ENCODE data around the gene IMPDH1. TPM values are rescaled to one million over a fixed set of nuclear protein-coding genes. Genes with fewer than 3 reads are reported as not detected.

IMPDH1 gene
- total and polyA plus RNA-seq, 2 donors (not counting 3 experiments of a cell fraction or from before 2014, with no cell fraction given) = 78.8 to 97.9 TPM

GRCh38 chr7:128351296-128352152, 58.3 kb downstream of the IMPDH1 start:
- H3K27ac ChIP-seq (ENCODE audit: insufficient read depth, low read depth, low read length) = no peak overlapping the region
- H3K9me3 ChIP-seq (replicated peaks; ENCODE audit: control insufficient read depth, insufficient read depth, low read length) = no peaks in the 10 kb centered on the region
- POLR2A ChIA-PET = no interaction called here
- no peak for DNase-seq (ENCODE audit: low read depth, low spot score)
- peak; percentile 89 for TF ChIP-seq EZH2 (IDR thresholded peaks at IDR 0.05; ENCODE audit: borderline replicate concordance, low read depth, low read length, severe bottlenecking)
- TF ChIP-seq MYC (IDR thresholded peaks at IDR 0.05; ENCODE audit: low read depth, low read length) = no peak
- H4K20me1 ChIP-seq (replicated peaks; ENCODE audit: control insufficient read depth, extremely low read depth, insufficient read depth, low read length) = no peaks in the 10 kb centered on the region
- no TSS peak for BruUV-seq (replicated peaks)
- no peak overlapping the region for H3K4me2 ChIP-seq (ENCODE audit: insufficient read depth, low read length)
- intact Hi-C loops (cut with micrococcal nuclease) = loop anchor here (1.0 kb wide), 3 partner anchors 10 to 75 kb away; partner anchors contain the start of gene PRRT4
- no peak overlapping the region for H3K9ac ChIP-seq (replicated peaks; ENCODE audit: extremely low read depth, insufficient read depth, low read length)
- no peaks in the 10 kb centered on the region for H3K4me1 ChIP-seq (ENCODE audit: control insufficient read depth, extremely low read depth, insufficient read depth, low read length)
- peak overlapping the region; percentile 30 for H2AFZ ChIP-seq (ENCODE audit: low read depth, low read length)
- dilution Hi-C loops (cut with MboI; ENCODE audit: extremely low pct_ligation_motif_present, low sequenced_read_pairs) = no loop called here
- H3K4me3 ChIP-seq (replicated peaks in 1 of 3; ENCODE audit: insufficient read depth in 1 of 3, low read depth in 1 of 3, low read length in 3 of 3) = no peak overlapping the region
- no peaks in the 10 kb centered on the region for H3K36me3 ChIP-seq (ENCODE audit: control insufficient read depth in 2 of 2, extremely low read depth in 1 of 2, insufficient read depth in 2 of 2, low read length in 2 of 2)
- H3K9me1 ChIP-seq (replicated peaks; ENCODE audit: control insufficient read depth, extremely low read depth, insufficient read depth, low read length) = no peaks in the 10 kb centered on the region
- FAIRE-seq = no peak
- H3K79me2 ChIP-seq (ENCODE audit: control insufficient read depth, insufficient read depth, low read length) = no peaks in the 10 kb centered on the region
- CTCF ChIA-PET = interaction anchor here (1.3 to 16.4 kb wide), 2 partner anchors 11 to 34 kb away, joined by 4 to 778 read pairs; partner anchors contain the start of gene PRRT4
- peaks cover 46 to 51% of the 10 kb centered on the region in 2 experiments for H3K27me3 ChIP-seq (ENCODE audit: control insufficient read depth in 2 of 2, insufficient read depth in 2 of 2, low read length in 2 of 2)

- H3K27ac ChIP-seq (ENCODE audit: insufficient read depth, low read depth, low read length) = no peak overlapping the region
- no peak for DNase-seq (ENCODE audit: low read depth, low spot score)
- H3K9me1 ChIP-seq (replicated peaks; ENCODE audit: control insufficient read depth, extremely low read depth, insufficient read depth, low read length) = no peaks in the 10 kb centered on the region
- H3K4me2 ChIP-seq (ENCODE audit: insufficient read depth, low read length) = no peak overlapping the region
- no peak overlapping the region for H3K9ac ChIP-seq (replicated peaks; ENCODE audit: extremely low read depth, insufficient read depth, low read length)
- no peaks in the 10 kb centered on the region for H4K20me1 ChIP-seq (replicated peaks; ENCODE audit: control insufficient read depth, extremely low read depth, insufficient read depth, low read length)
- ChIA-PET CTCF (interaction anchor here (1.3 to 16.4 kb wide), 2 partner anchors 11 to 35 kb away, joined by 4 to 778 read pairs; partner anchors contain the start of gene PRRT4), POLR2A (no interaction called here)
- no peak overlapping the region for H2AFZ ChIP-seq (ENCODE audit: low read depth, low read length)
- H3K9me3 ChIP-seq (replicated peaks; ENCODE audit: control insufficient read depth, insufficient read depth, low read length) = no peaks in the 10 kb centered on the region
- no peaks in the 10 kb centered on the region for H3K36me3 ChIP-seq (ENCODE audit: control insufficient read depth in 2 of 2, extremely low read depth in 1 of 2, insufficient read depth in 2 of 2, low read length in 2 of 2)
- peaks cover 46 to 49% of the 10 kb centered on the region in 2 experiments for H3K27me3 ChIP-seq (ENCODE audit: control insufficient read depth in 2 of 2, insufficient read depth in 2 of 2, low read length in 2 of 2)
- dilution Hi-C loops (cut with MboI; ENCODE audit: extremely low pct_ligation_motif_present, low sequenced_read_pairs) = no loop called here
- H3K4me1 ChIP-seq (ENCODE audit: control insufficient read depth, extremely low read depth, insufficient read depth, low read length) = no peaks in the 10 kb centered on the region
- no peak overlapping the region for H3K4me3 ChIP-seq (replicated peaks in 1 of 3; ENCODE audit: insufficient read depth in 1 of 3, low read depth in 1 of 3, low read length in 3 of 3)
- TF ChIP-seq JUN (IDR thresholded peaks at IDR 0.05; ENCODE audit: borderline replicate concordance, insufficient read depth, insufficient read length, low read depth) = no peak
- no TSS peak for BruUV-seq (replicated peaks)
- H3K79me2 ChIP-seq (ENCODE audit: control insufficient read depth, insufficient read depth, low read length) = no peaks in the 10 kb centered on the region
- FAIRE-seq = no peak
- intact Hi-C loops (cut with micrococcal nuclease) = no loop called here
Observed at GRCh38 chr7:128350708-128351295, 59.0 kb downstream of the IMPDH1 start.
